HG03469 (cell line): ENCODE data around the gene RAD51B.
"Not testable (repeated sequence)": the region's sequence is repeated elsewhere in the genome, so short reads cannot be mapped to it uniquely, and the experiment has no call there.

Source experiments
- ATAC-seq: cut with Tn5 transposase; IDR thresholded peaks from one replicate; pipeline ENCODE4 v1.9.1; 2021; ENCODE audit warnings: mild to moderate bottlenecking, moderate library complexity, moderate number of reproducible peaks; ENCODE audit not compliant: unreplicated experiment

The RAD51B gene

DNA sequence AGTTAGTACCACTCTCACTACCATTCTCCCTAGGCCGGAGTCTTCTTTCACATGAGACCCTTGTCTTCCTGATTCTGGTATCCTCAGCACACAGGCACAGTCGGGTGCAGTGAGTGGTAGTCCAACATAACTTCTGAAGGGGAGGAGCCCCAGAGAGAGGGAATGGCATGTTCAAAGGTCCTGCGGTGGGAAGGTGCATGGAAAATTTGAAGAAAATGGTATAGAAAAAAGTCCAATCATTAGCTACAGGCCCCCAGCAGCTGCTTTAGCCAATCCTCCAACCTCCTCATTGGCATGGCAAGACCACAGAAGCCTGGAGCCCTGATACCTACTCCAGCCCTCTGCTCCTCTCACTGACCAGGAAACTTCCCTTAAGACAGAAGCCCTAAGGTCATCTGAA, 876.7 kb downstream of the RAD51B start:
- no peak for ATAC-seq

DNA sequence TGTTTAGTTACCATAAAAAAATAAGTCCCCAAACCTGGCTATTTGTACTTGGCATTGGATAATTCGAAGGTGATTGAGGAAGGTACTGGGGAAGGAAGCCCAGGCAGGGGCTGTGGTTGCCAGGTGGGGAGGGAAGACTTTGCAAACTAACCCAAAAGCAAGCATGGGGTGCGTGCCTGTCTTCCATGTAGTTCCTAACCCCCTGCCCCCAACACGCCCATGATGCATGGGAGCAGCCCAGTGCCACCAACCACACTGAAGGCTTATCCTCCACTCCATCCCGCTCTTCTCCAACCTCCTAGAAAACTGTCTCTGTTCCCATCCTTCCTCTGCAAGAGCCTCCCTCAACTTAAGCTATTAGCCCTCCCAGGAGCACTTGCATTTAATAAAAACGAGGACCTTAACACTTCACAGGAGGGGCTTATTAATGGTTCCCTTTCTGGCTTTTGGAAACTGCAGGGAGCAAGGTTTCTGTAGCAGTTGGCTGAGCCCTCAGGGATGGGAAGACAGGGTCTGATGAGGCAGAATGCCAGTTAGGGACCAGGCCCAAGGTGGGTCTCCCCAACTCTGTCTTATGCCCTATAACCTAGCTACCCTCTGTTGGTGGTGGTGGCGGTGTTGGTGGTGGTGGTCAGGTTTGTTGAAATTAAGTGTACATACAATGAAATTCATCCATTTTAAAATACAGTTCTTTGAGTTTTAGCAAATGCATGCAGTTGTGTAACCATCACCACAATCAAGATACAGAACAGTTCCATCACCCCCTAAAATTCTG, 877.3 kb downstream of the RAD51B start:
- no peak for ATAC-seq

DNA sequence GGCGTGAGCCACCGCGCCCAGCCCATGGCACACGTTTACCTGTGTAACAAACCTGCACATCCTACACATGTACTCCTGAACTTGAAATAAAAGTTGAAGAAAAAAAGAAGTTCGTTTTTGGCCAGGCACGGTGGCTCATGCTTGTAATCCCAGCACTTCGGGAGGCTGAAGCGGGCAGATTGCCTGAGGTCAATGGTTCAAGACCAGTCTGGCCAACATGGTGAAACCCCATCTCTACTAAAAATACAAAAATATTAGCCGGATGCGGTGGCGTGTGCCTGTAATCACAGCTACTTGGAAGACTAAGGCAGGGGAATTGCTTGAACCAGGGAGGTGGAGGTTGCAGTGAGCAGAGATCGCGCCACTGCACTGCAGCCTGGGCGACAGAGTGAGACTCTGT, 879.2 kb downstream of the RAD51B start:
- ATAC-seq: not testable (repeated sequence)

DNA sequence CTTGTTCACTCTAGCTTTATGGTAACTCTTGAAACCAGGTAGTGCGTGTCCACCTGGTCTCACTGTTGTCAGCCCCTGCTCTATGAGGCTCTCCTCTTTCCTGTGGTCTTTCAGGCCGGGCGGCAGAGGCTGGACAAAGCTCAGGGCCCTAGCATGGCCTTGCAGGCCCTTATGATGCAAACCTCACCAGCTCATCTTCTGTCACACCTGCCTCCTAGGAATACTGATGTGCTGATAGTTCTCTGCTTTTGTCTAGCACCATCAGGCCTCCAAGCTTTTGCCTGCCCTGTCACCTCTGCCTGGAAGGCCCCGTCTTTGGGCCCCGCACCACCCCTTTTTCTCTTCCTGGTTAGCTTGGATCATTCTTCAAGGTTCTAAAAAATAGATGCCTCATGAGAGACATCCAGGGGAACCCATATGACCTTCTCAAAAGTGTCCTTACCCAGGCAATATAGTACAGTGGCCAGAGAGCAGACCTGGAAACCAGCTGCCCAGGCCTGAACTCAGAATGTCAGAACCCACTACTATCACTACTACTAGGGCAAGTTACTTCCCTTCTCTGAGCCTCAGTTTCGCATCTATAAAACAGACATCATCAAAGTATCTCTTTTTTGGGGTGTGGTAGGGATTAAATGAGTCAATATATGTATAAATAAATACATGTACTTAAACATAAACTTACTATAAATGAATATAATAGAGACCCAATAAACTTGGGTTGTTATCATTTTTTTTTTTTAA, 881.6 kb downstream of the RAD51B start:
- ATAC-seq: no peak

DNA sequence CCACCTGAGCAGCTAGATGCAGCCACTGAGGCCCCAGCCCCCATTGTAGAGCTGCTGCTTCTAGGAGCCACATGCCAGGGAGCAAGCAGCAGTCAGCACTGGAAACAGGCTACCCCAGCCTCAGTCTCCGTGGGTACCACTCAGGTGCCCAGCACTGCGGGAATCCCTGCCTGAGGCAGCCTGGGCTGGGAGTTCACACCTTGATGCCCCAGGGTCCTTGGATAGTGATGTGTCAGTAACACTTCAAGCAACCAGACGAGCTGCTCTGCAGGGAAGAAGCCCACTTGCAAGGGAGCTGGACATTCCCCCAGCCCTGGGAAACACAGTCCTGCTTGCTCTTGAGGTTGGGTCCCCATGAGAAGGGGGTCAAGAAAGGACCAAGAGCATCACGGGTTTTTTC, 882.6 kb downstream of the RAD51B start:
- ATAC-seq: no peak

DNA sequence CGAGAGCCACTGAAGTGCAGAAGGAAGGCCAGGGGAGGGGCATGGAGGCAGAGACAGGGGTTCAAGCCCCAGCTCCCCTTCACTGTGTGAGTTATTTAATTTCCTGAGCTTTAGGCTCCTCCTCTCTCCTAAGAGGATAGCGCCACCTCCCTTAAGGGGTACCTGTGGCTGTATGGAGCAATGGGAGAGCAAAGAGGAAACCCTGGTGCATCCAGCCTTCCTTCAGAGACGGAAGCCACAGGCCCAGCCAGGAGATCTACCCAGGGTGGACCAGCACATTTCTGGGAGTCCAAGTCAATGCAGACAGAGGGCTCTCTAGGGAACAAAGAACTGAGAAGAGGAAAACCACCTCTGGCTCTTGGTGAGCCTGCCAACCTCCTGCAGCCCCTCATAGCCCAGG, 883.0 kb downstream of the RAD51B start:
- no peak for ATAC-seq

DNA sequence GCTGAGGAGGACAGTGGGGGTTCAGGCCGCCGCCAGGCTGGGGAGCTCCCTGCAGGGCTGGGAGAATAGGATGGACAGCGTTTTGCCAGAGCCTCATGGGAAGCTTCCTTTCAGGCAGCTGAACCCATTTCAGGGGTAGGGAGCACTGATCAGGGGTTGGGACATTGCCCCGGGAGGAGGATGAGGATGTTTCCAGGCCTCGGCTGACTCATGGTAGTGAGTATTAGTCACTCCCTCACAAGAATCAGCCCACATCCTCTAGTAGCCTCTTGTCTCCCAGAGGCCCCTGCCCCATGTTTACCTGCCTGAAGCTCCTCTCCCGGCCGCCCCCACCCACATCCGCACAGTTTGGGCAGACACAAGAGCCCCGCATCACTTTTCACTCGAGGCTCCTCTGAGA, 883.5 kb downstream of the RAD51B start:
- no peak for ATAC-seq

DNA sequence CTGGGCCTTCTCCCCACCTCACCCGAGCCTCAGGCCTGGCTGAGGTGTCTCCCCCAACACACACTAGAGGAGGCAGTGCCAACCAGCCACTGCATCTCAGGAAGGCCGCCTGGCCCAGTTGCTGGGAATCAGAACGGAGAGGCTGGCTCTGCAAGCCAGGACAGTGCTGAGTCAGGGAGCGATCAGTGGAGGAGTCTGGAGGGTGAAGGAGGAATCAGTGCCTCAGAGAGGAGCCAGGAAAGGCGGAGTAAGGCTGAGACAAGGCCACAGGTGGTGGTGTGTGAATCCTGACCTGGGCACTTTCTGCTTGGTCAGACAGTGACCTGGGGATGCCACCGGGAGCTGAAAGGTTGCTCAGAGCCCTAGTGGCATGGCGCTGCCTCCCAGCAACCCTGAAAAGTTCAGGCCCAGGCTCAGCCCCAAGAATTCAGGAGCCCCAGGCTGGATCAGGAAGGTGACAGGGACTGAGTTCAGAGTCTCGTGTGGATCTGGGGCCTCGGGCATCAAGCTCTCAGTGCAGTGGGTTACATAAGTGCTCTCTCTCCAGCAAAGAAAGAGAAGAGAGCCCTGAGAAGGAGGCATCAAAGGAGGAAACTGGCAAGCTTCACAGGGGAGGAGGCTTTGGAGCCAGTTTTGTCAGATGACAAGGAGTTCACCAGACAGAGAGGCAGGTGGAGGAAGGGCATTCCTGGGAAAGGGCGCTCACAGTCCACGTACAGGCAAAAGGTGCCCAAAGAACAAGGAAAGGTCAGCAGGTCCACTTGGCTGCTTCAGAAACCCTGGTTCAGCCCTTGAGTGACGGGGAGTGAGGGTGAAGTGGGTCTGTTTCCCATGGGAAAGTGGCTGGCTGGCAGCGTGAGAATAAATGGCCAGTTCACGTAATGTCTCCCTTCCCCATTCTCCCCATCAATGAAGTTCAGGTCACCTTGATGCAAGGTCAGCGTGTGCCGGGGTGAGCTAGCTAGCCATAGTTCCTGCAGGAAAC, 885.4 kb downstream of the RAD51B start:
- no peak for ATAC-seq

DNA sequence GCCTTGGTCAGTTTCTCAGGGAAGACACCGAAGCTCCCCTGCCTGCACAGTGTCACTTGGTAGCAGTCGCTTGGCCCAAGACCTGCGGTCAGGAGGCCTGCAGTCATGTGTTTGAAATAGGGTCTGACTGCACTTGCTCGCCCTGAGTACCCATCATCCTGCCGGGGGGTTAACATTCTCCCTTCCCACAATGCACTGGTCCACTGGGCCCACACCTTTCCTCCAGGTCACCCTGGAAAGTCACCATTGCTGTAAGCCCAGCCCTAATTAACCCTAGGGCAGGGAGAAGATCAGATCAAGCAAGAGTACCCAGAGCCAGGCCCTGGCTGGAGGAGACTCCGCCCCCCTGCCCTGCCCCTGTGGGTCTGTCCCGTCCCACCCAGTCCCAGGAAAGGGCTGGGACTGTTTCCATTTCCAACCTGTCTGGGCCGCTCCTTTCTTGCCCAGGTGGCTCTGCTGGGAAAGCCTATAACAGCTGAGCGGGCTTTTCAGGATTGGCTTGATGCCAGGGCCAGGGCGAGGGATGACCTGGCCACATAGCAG, 886.2 kb downstream of the RAD51B start:
- no peak for ATAC-seq

DNA sequence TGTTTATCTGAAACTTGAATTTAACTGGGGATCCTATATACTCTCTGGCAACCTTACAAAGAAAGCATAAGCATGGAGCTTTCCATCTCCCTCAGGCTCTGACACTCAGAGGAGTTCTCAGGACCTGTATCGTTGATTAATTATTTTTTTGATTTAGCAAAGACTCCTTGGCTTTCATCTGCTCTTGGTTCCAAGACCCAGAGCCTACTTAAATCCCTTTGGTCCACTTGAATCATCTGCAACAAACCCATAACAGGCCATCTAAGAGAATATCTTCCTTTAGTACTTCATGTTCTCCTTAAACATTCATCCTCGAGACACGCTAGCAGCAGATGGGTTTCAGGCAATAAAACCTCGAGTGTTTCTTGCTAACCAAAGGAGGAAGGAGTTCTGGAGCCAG, 887.9 kb downstream of the RAD51B start:
- ATAC-seq: no peak

DNA sequence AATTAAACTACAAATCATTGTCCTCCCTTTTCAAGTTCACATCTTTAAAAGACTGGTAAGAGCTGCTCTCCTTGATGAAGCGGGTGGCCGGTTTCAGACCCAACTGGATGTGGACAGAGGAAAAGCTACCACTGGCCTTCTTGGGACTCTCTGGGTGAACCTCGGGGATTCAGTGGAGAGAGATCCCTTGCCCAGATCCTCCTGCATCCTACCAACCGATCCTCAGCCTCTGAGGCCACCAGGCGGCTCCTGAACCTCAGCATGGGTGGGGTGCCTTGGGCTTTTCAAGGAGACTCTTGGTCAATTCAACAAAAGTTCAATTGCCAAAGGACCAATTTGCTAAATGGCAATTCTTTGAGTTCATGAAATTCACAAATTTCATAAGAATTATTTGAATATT, 888.8 kb downstream of the RAD51B start:
- ATAC-seq: no peak

DNA sequence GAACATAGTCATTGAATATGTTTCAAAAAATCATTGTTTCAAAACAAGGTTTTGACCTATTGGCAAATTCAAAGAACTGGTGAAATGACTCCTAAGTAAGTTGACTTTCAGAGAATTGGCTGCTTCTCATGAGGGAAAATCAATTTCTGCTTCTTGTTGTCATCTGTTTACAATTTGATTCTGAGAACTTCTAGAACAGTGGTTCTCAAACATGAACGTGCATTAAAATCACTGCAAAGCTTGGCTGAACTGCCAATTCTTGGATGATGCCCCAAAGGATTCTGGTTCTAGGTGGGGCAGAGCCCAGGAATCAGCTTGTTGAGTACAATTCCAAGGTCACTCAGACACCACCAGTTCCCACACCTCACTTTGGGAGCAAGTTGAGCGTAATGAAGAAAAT, 889.4 kb downstream of the RAD51B start:
- ATAC-seq: no peak

DNA sequence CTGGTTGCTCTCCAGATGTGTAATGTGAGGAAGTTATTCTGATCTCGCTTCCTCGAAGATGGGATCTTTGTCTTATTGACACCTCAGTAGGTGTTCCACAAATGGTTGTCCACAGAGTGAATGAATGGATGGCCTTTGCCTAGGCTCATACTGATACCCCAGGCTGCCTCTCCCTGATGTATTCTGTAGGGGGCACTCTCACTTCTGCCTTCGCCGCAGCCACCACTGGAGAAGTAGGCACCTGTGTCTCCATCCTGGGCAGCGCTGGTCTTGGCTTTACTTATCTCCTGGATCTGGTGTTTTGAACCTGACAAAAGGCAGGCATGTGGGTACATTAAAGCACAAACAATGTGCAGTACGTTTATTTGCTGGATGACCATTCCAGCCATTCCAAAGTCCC, 891.2 kb downstream of the RAD51B start:
- ATAC-seq: no peak

DNA sequence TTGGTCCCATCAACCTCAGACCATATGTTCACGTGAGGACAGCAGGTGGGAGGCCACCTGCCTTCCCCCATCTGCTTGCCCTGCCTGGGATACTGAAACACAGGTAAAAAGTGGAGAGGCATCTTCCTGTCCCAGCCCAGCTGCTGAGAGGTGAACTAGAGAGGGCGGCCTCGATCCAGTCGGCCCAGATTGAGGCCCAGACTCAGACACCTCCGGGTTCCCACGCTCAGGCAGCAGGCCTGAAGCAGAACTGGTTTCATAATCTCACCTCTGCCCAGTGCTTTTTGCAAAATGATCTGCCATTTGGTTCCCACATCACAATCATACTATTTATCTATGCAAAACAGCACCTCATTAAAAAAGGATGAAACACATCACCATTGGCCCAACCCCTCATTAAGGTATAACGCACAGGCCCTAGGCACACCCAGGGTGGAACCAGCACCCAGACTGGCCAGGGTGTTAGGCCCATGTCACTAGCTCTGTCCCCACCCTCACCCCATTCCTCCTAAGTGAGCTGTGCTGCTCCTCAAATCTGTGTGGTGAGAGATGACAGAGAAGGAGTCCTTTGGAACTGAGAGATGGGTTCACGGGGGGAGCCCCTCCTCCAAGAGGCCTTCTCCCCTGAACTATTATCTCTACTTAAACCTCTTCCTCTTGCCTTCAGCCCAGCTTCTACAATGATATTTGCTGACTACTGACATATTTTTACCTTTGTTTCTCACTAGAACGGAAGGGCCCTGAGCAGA, 892.2 kb downstream of the RAD51B start:
- ATAC-seq: no peak

DNA sequence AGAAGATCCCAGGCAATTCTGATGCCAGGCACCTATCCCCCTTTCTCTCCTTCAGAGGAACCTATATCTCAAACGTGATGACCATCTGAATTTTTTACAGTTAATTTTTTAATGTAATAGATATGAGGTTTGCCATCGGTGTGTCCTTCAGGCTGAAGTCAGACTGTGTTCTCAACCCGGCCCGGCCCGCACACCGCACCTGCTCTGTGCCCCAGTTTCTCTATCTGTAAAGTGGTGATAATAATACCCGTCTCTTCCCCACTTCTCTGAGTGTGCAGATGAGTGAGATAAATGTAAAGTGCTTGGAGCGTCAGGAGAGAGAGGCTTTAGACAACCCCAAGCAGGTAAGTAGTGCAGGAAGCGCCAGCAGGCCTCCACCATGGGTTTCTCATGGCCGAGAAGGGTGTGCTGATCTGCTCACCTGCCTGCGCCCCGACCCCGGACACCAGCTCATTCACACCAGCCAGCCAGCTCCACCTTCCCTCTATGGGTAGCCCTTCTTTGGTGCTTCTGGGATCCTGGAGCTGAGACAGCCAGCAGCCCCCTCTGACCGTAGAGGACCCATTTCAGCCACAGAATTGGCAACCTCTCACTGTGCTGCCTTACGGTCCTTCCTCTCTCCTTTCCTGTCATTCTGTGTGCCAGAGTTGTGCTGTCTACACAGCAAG, 893.3 kb downstream of the RAD51B start:
- ATAC-seq: no peak

DNA sequence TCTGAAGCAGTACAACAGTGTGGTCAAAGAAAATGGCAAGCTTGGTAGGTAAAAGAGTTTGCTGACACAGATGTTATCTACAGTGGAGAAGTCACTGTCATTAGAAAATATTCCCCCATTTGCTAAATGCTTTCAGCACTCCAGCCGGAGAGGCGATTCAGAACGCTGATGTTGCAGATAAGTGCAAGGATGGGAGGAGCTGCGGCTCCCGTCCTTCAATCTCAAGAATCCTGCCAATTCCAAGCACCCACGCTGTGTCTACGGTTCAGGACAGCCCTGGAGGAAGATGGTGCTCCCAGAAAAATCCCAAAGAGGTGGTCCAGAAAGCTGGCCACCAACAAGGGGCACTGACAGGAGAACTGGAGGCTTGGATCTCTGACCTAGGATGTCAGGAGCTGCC, 894.2 kb downstream of the RAD51B start:
- no peak for ATAC-seq

DNA sequence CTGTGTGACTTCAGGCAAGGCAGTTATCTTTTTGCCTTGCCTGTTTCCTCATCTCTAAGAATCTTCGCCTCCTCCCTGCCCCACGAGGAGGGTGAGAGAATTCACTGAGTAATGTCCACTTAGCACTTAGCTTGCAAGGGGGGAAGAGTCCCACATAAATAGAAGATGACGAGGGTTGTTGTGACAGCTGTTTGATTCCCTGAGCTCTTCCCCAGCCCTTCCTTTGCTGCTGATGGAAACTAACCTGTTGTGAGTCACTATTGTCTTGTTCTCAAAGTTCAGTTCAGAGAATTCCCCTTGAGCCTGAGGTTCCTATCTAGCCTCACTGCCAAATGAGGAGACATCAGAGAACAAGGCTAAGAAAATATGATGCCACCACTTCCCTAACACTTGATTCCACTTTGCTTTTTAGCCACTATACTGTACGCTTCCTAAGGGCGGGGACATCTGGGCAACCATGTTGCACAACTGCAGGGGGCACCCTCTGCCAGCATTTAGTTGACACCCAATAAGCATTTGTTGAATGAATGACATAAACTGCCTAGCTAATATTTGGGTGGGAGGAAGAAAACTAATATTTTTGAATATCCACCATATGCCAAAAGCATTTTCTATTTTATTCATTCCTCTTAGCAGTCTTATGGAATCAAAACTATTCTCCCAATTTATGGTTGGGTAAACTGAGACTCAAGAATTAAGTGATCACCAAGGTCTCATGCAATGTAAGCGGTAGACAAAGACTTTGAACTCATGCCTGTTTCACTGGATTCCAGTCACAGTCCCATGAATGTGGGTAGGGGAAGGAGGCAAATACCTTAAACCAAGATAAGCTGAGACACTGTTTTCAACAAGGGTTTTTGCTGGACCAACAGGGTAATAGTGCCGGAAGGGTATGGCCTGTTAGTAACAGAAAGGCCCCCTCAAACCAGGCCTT, 895.7 kb downstream of the RAD51B start:
- ATAC-seq: no peak

DNA sequence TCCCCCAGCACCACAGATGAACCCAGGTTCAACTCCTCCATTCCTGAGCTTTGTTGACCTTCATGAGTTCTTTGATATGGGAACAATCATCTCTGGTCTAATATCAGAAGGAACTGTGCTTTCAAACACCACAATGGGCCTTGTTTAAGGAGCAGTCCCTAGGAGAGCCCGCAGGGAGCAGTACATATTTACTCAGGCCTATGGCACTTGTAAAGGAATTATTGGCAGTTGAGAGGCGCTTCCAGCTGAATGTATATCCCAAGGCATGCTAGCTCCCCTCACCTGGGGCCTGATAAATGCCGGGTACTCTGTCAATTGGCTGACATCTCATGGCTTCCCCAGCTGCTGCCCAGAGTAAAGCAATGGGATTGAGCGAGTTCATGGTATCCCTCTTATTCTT, 897.1 kb downstream of the RAD51B start:
- no peak for ATAC-seq
